Measurements from ENCODE around the gene JAG1. TPM values are rescaled to one million over a fixed set of nuclear protein-coding genes. Genes with fewer than 3 reads are reported as not detected.
A peak's percentile ranks its signal among the peaks of the same experiment; 100 is the strongest.

Gene JAG1
- total and polyA plus RNA-seq, 2 donors from 2014 or later = 18.0 to 132 TPM

DNA sequence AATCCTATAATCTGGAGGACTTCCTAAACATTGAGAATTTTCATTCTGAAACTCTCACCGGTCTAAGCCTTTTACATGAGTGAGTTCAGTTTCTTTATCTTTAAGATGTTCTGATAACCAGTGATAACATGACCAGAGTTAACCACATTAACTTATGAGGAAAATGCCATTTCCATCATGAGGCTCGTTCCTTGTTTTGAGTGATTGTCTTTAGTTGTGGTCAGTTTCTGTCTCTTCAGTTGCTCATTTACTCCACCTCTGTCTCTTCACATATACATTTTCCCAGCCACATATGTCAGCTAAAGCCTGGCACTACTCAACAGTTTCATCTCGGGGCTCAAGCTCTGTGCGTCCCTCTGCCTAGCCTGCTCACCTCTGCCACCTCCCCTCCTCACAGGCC, 70.4 kb downstream of the JAG1 start:
- intact Hi-C loops (cut with DNase I) = no loop called here
- DNase-seq = no peak
- Histone ChIP-seq H3K9ac (ENCODE audit: low read length in 3 of 3) (no peak overlapping the region), H3K9me3 (ENCODE audit: control insufficient read depth in 2 of 3, insufficient read depth in 1 of 3, low read length in 3 of 3) (no peaks in the 10 kb centered on the region), H3K4me3 (ENCODE audit: low read length in 3 of 3) (no peak overlapping the region), H3K27ac (ENCODE audit: low read depth in 2 of 2, low read length in 2 of 2) (peak overlapping the region in 1 of 2 donors; percentile 52), H3K27me3 (ENCODE audit: control insufficient read depth, insufficient read depth, low read length) (no peaks in the 10 kb centered on the region), H3K4me1 (ENCODE audit: control insufficient read depth in 2 of 3, insufficient read depth in 2 of 3, low read depth in 1 of 3, low read length in 3 of 3) (no peaks in the 10 kb centered on the region), H3K36me3 (ENCODE audit: control insufficient read depth in 2 of 3, insufficient read depth in 3 of 3, low read length in 3 of 3) (peaks cover 0 to 4% (median 0%) of the 10 kb centered on the region in 3 donors)
- FAIRE-seq = no peak
- TF ChIP-seq, protein P1, sequence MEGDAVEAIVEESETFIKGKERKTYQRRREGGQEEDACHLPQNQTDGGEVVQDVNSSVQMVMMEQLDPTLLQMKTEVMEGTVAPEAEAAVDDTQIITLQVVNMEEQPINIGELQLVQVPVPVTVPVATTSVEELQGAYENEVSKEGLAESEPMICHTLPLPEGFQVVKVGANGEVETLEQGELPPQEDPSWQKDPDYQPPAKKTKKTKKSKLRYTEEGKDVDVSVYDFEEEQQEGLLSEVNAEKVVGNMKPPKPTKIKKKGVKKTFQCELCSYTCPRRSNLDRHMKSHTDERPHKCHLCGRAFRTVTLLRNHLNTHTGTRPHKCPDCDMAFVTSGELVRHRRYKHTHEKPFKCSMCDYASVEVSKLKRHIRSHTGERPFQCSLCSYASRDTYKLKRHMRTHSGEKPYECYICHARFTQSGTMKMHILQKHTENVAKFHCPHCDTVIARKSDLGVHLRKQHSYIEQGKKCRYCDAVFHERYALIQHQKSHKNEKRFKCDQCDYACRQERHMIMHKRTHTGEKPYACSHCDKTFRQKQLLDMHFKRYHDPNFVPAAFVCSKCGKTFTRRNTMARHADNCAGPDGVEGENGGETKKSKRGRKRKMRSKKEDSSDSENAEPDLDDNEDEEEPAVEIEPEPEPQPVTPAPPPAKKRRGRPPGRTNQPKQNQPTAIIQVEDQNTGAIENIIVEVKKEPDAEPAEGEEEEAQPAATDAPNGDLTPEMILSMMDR (IDR thresholded peaks at IDR 0.05; ENCODE audit: borderline replicate concordance, extremely low read depth, insufficient read depth) = no peak

DNA sequence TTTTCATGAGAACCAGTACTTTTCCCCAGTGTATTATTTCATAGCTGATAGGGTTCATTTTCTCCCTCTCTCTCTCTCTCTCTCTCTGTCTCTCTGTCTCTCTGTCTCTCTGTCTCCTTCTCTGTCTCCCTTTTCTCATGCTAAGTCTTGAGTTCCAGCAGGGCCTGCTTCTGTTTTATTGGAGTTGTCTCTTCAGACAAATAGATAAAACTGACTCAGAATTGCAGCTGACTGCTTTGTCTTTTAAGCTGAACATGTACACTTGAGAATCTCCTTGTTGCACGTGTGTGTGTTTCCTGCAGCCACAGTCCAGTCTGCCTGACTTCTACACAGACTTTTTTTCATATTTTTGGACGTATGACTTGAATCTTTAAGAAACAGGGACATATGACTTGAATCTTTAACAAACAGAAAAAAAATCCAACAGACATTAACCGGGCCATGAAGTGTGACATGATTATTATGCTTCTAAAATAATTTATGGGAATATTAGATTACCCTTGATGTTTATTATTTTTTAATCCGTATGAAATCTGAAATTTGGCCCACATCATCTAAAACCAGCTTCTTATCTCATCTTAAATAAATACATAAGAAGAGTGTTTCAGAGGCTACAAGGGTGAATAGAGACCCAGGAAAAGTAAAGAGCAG, 71.5 kb downstream of the JAG1 start:
- H3K27me3 ChIP-seq (ENCODE audit: control insufficient read depth, insufficient read depth, low read length) = no peaks in the 10 kb centered on the region
- no peak overlapping the region for H3K27ac ChIP-seq (ENCODE audit: low read depth in 2 of 2, low read length in 2 of 2)
- FAIRE-seq (no peak), DNase-seq (no peak)
- no peaks in the 10 kb centered on the region for H3K9me3 ChIP-seq (ENCODE audit: control insufficient read depth in 2 of 3, insufficient read depth in 1 of 3, low read length in 3 of 3)
- H3K4me1 ChIP-seq (ENCODE audit: control insufficient read depth in 2 of 3, insufficient read depth in 2 of 3, low read depth in 1 of 3, low read length in 3 of 3) = no peaks in the 10 kb centered on the region
- H3K36me3 ChIP-seq (ENCODE audit: control insufficient read depth in 2 of 3, insufficient read depth in 3 of 3, low read length in 3 of 3) = peaks cover 0 to 4% (median 0%) of the 10 kb centered on the region in 3 donors
- no peak overlapping the region for H3K9ac ChIP-seq (ENCODE audit: low read length in 3 of 3)
- TF ChIP-seq, protein P1 (IDR thresholded peaks at IDR 0.05; ENCODE audit: borderline replicate concordance, extremely low read depth, insufficient read depth) = no peak
- H3K4me3 ChIP-seq (ENCODE audit: low read length in 3 of 3) = no peak overlapping the region
- intact Hi-C loops (cut with DNase I) = no loop called here

DNA sequence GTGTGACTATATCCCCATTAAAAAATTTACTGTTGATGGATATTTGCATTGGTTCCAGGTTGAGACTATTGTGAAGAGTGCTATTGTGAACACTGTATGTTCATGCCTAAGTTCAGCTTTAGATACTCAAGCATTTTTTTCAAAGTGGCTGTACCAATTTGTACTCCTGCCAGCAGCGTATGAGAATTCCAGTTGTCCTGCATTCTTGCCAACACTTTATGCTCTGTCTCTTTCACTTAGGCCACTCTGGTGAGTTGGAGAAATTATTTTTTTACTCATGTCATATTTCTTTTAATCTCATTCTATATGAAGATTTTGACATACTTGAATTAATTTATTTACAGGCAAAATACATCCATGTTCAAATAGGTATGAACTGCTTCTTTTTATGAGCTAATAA, 76.2 kb downstream of the JAG1 start:
- Histone ChIP-seq H3K27me3 (ENCODE audit: control insufficient read depth, insufficient read depth, low read length) (no peaks in the 10 kb centered on the region), H3K4me3 (ENCODE audit: low read length in 3 of 3) (no peak overlapping the region), H3K27ac (ENCODE audit: low read depth in 2 of 2, low read length in 2 of 2) (no peak overlapping the region), H3K4me1 (ENCODE audit: control insufficient read depth in 2 of 3, insufficient read depth in 2 of 3, low read depth in 1 of 3, low read length in 3 of 3) (no peaks in the 10 kb centered on the region), H3K36me3 (ENCODE audit: control insufficient read depth in 2 of 3, insufficient read depth in 3 of 3, low read length in 3 of 3) (no peaks in the 10 kb centered on the region), H3K9me3 (ENCODE audit: control insufficient read depth in 2 of 3, insufficient read depth in 1 of 3, low read length in 3 of 3) (no peaks in the 10 kb centered on the region), H3K9ac (ENCODE audit: low read length in 3 of 3) (no peak overlapping the region)
- no peak for DNase-seq
- intact Hi-C loops (cut with DNase I) = no loop called here
- no peak for FAIRE-seq
- TF ChIP-seq, protein P1 (IDR thresholded peaks at IDR 0.05; ENCODE audit: borderline replicate concordance, extremely low read depth, insufficient read depth) = no peak

DNA sequence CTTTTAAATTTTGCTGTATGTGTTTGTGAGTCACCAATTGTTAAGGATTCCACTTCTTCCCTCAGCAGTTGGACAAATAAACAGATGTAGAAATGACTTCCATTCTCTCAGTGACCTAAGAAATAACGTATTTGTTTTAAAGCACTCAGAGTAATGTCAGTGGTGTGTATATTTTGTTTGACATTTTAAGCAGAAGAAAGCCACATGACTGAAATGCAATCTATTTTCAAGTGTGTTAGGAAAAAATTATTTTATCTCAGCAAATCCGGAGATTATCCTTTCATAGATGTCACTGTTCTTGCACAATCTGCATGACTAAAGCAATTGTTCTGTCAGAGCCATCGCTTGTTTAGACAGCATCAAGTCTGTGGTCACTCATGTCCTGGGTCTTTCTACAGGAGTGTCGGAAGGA, 77.1 kb downstream of the JAG1 start:
- intact Hi-C loops (cut with DNase I) = no loop called here
- TF ChIP-seq, protein P1 (IDR thresholded peaks at IDR 0.05; ENCODE audit: borderline replicate concordance, extremely low read depth, insufficient read depth) = no peak
- no peak overlapping the region for H3K9ac ChIP-seq (ENCODE audit: low read length in 3 of 3)
- no peak overlapping the region for H3K27ac ChIP-seq (ENCODE audit: low read depth in 2 of 2, low read length in 2 of 2)
- no peak for FAIRE-seq
- no peaks in the 10 kb centered on the region for H3K4me1 ChIP-seq (ENCODE audit: control insufficient read depth in 2 of 3, insufficient read depth in 2 of 3, low read depth in 1 of 3, low read length in 3 of 3)
- H3K4me3 ChIP-seq (ENCODE audit: low read length in 3 of 3) = no peak overlapping the region
- no peaks in the 10 kb centered on the region for H3K9me3 ChIP-seq (ENCODE audit: control insufficient read depth in 2 of 3, insufficient read depth in 1 of 3, low read length in 3 of 3)
- no peaks in the 10 kb centered on the region for H3K27me3 ChIP-seq (ENCODE audit: control insufficient read depth, insufficient read depth, low read length)
- DNase-seq = no peak
- no peaks in the 10 kb centered on the region for H3K36me3 ChIP-seq (ENCODE audit: control insufficient read depth in 2 of 3, insufficient read depth in 3 of 3, low read length in 3 of 3)
